Body of pancreas (tissue), 4 donors: ENCODE data around the gene HMCN2. TPM values are rescaled to one million over a fixed set of nuclear protein-coding genes. Genes with fewer than 3 reads are reported as not detected.

Experiments
- ATAC-seq: fragments of 150-250 bp; one replicate; pipeline ENCODE4 v1.9.1; 2016
- DNase-seq, 4 donors: peaks; one replicate each; pipeline ENCODE4 v3.0.0-alpha.2; 2019
- H3K27ac ChIP-seq, 4 donors: fragments of 200-600 bp; sonication (generic); 1 replicate in 3 of 4; 2 replicates in 1 of 4; pipeline versions ENCODE4 v1.5.1 to v1.6.1; 2016 to 2019; ENCODE audit warnings: mild to moderate bottlenecking in 1 of 4, mixed read lengths in 1 of 4, moderate library complexity in 1 of 4
- H3K27me3 ChIP-seq, 2 donors: fragments of 200-600 bp; sonication (generic); one replicate each; pipeline ENCODE4 v1.6.0; 2016; ENCODE audit warnings: mild to moderate bottlenecking in 1 of 2
- H3K36me3 ChIP-seq, 2 donors: fragments of 200-600 bp; sonication (generic); replicated peaks in 1 of 2; 2 replicates each; pipeline ENCODE4 v1.5.1; 2016; ENCODE audit warnings: low read depth in 2 of 2; ENCODE audit not compliant: insufficient read depth in 1 of 2
- H3K4me1 ChIP-seq: fragments of 200-600 bp; sonication (generic); one replicate; pipeline ENCODE4 v1.6.0; 2016
- H3K4me3 ChIP-seq, 2 donors: fragments of 200-600 bp; sonication (generic); 1 replicate in 1 of 2; 2 replicates in 1 of 2; pipeline ENCODE4 v1.5.1; 2016 to 2019
- H3K9me3 ChIP-seq, 3 donors: fragments of 200-600 bp; sonication (generic); 1 replicate in 2 of 3; 2 replicates in 1 of 3; pipeline ENCODE4 v1.5.1; 2016
- POLR2A ChIP-seq, 3 donors: fragments of 450-650 bp; IDR thresholded peaks; one replicate each; pipeline ENCODE4 v1.6.1; 2016; ENCODE audit warnings: antibody characterized with exemption in 3 of 3, mild to moderate bottlenecking in 2 of 3
- WGBS, 2 donors: methylation state at CpG; one replicate each; pipeline ENCODE4 v1.1.5; 2017; 5-methylcytosine and 5-hydroxymethylcytosine counted together
- intact Hi-C: fragments of 100-400 bp; cut with DNase I; formaldehyde crosslinking; loops from one replicate; pipeline ENCODE4 v1.15.1; 2023
- total RNA-seq, 2 donors: library from RNA; depleted of rRNA; stranded (reverse); fragments of >200 nt; gene quantifications; one replicate each; pipeline ENCODE4 v1.1.0, GENCODE V29; 2016
- TF ChIP-seq, protein P1 (sequence below), 7 experiments: fragments of 450-650 bp in 4 of 7; fragments of 200-600 bp in 3 of 7; sonication (generic) in 3 of 7; IDR thresholded peaks; one replicate each; pipeline ENCODE4 v1.5.1; 2016 to 2019; ENCODE audit warnings: antibody characterized with exemption in 7 of 7

Gene HMCN2
- total RNA-seq = 1 to 10 TPM in 1 of 2 donors, under 1 TPM in 1; 0.78 to 3.6 TPM

- Histone ChIP-seq H3K4me1 (peaks cover 14% of the 10 kb centered on the region), H3K27ac (no peak within 1 kb of the TSS), H3K9me3 (no peaks in the 10 kb centered on the region), H3K36me3 (no peaks in the 10 kb centered on the region), H3K4me3 (no peak within 1 kb of the TSS), H3K27me3 (peaks cover 0 to 18% of the 10 kb centered on the region in 2 donors)
- DNase-seq = no peak
- intact Hi-C loops = no loop called here
- ATAC-seq = no peak
- no peak for TF ChIP-seq POLR2A (IDR thresholded peaks at IDR 0.05)
- TF ChIP-seq, protein P1, sequence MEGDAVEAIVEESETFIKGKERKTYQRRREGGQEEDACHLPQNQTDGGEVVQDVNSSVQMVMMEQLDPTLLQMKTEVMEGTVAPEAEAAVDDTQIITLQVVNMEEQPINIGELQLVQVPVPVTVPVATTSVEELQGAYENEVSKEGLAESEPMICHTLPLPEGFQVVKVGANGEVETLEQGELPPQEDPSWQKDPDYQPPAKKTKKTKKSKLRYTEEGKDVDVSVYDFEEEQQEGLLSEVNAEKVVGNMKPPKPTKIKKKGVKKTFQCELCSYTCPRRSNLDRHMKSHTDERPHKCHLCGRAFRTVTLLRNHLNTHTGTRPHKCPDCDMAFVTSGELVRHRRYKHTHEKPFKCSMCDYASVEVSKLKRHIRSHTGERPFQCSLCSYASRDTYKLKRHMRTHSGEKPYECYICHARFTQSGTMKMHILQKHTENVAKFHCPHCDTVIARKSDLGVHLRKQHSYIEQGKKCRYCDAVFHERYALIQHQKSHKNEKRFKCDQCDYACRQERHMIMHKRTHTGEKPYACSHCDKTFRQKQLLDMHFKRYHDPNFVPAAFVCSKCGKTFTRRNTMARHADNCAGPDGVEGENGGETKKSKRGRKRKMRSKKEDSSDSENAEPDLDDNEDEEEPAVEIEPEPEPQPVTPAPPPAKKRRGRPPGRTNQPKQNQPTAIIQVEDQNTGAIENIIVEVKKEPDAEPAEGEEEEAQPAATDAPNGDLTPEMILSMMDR (IDR thresholded peaks at IDR 0.05) = no peak
- WGBS, 2 donors = 2% methylated on average over 84 of the region's 89 CpGs; no CpG with 5 or more reads in 1 of the 2 donors
Observed at GRCh38 chr9:130265431-130266235, at the start of gene HMCN2. TSS of gene HMCN2 (plus strand) at chr9:130265760. CDS start at chr9:130265879, 119 bp downstream.

DNA sequence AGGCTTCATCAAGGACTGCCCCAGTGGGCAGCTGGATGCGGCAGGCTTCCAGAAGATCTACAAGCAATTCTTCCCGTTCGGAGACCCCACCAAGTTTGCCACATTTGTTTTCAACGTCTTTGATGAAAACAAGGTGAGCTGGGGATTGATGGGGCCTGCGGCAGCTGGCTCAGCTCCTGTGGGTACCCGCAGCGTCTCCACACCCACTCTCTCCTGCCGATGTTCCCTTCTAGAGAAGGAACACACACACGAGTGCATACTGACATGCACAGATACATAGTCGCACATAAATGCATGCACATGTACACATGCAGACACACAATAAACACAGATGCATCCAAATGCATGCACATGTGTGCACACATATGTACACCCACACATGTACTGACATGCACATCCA lies 47.7 kb upstream of the HMCN2 start:
- no peaks in the 10 kb centered on the region for H3K4me1 ChIP-seq
- 87 to 89% methylated on average over 9 to 10 of the region's 10 CpGs for WGBS, 2 donors
- no peaks in the 10 kb centered on the region for H3K9me3 ChIP-seq
- no peak overlapping the region for H3K27ac ChIP-seq
- ATAC-seq = no peak
- DNase-seq = no peak
- no peak overlapping the region for H3K4me3 ChIP-seq
- H3K36me3 ChIP-seq = peaks cover 0 to 3% of the 10 kb centered on the region in 2 donors
- H3K27me3 ChIP-seq = no peaks in the 10 kb centered on the region
- TF ChIP-seq POLR2A (IDR thresholded peaks at IDR 0.05) = no peak
- TF ChIP-seq, protein P1 (IDR thresholded peaks at IDR 0.05) = no peak
- intact Hi-C loops = no loop called here

- 87 to 88% methylated on average over 14 to 15 of the region's 16 CpGs for WGBS, 2 donors
- ATAC-seq (no peak), DNase-seq (no peak)
- Histone ChIP-seq H3K4me1 (no peaks in the 10 kb centered on the region), H3K36me3 (peaks cover 0 to 3% of the 10 kb centered on the region in 2 donors), H3K4me3 (no peak overlapping the region), H3K27me3 (no peaks in the 10 kb centered on the region), H3K9me3 (no peaks in the 10 kb centered on the region), H3K27ac (no peak overlapping the region)
- no peak for TF ChIP-seq POLR2A (IDR thresholded peaks at IDR 0.05)
- TF ChIP-seq, protein P1 (IDR thresholded peaks at IDR 0.05) = no peak
- intact Hi-C loops = no loop called here
Observed at GRCh38 chr9:130219661-130220096, 45.9 kb upstream of the HMCN2 start.

DNA sequence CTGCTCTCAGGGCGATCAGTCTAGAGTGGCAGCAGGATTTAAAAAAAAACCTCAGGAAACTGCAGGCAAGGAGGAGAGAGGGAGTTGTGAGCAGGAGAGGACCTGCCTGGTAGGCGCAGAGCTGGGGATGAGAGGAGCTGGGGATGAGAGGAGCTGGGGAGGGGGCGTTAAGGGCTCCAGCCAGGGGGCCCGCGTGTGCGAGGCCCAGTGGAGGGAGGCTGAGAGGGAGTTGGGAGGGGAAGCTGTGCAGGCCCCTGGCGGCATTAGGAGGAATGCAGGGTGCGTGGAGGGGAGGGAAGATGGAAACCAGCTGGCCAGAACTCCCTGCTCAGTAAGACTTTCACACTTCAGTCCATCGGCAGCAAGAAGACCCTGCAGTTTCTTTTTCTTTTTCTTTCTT lies 45.2 kb upstream of the HMCN2 start:
- no peak for TF ChIP-seq POLR2A (IDR thresholded peaks at IDR 0.05)
- TF ChIP-seq, protein P1 (IDR thresholded peaks at IDR 0.05) = no peak
- no peaks in the 10 kb centered on the region for H3K27me3 ChIP-seq
- 71 to 72% methylated on average over 9 of the region's 9 CpGs for WGBS, 2 donors
- no peaks in the 10 kb centered on the region for H3K4me1 ChIP-seq
- ATAC-seq = no peak
- no peaks in the 10 kb centered on the region for H3K9me3 ChIP-seq
- no peak for DNase-seq
- no peak overlapping the region for H3K27ac ChIP-seq
- intact Hi-C loops = no loop called here
- H3K4me3 ChIP-seq = no peak overlapping the region
- peaks cover 0 to 3% of the 10 kb centered on the region in 2 donors for H3K36me3 ChIP-seq
